Naive thymus-derived CD8-positive, alpha-beta T cell (primary cell): Measurements from ENCODE around the gene SIRT4. TPM values are rescaled to one million over a fixed set of nuclear protein-coding genes. Genes with fewer than 3 reads are reported as not detected.
A peak's percentile ranks its signal among the peaks of the same experiment; 100 is the strongest.

Experiments used
- ATAC-seq, 2 donors: fragments of 150-1000 bp; cut with Tn5 transposase in 1 of 2; sonication (Bioruptor Pico), chemical (Tn5 transposase) in 1 of 2; 1 replicate in 1 of 2; 2 replicates in 1 of 2; pipeline ENCODE4 v1.10.0; 2021; ENCODE audit warnings: mild to moderate bottlenecking in 2 of 2, moderate library complexity in 2 of 2
- POLR2A ChIA-PET: fragments of 350-600 bp; sonication (Branson Sonifier 250); formaldehyde crosslinking; loops from one replicate; lab custom pipeline; 2021; ENCODE audit warnings: antibody characterized with exemption; lab: Charles Lee
- DNase-seq, 10 donors: peaks; one replicate each; pipeline versions ENCODE4 v3.0.0 to v3.0.0-alpha.2; 2020 to 2022
- H3K27ac Mint-ChIP-seq, 10 donors: one replicate each; pipeline ENCODE4 v1.8.0; 2020 to 2022; ENCODE audit warnings: mild to moderate bottlenecking in 10 of 10, mixed read lengths in 10 of 10, moderate library complexity in 4 of 10, inconsistent platforms in 1 of 10
- H3K27me3 Mint-ChIP-seq, 5 donors: one replicate each; pipeline ENCODE4 v1.8.0; 2021 to 2022; ENCODE audit warnings: mixed read lengths in 5 of 5
- H3K36me3 Mint-ChIP-seq, 3 donors: one replicate each; pipeline ENCODE4 v1.8.0; 2020 to 2022; ENCODE audit warnings: mixed read lengths in 3 of 3, mild to moderate bottlenecking in 2 of 3, inconsistent platforms in 1 of 3
- H3K4me1 Mint-ChIP-seq, 4 donors: one replicate each; pipeline ENCODE4 v1.8.0; 2021 to 2022; ENCODE audit warnings: mixed read lengths in 4 of 4
- H3K4me3 Mint-ChIP-seq, 10 donors: one replicate each; pipeline ENCODE4 v1.8.0; 2020 to 2022; ENCODE audit warnings: mild to moderate bottlenecking in 10 of 10, mixed read lengths in 10 of 10, moderate library complexity in 6 of 10, inconsistent platforms in 1 of 10
- H3K9me3 Mint-ChIP-seq, 9 donors: one replicate each; pipeline ENCODE4 v1.8.0; 2020 to 2022; ENCODE audit warnings: mixed read lengths in 9 of 9, mild to moderate bottlenecking in 3 of 9, inconsistent platforms in 1 of 9, moderate library complexity in 1 of 9
- polyA plus RNA-seq, 3 donors: library from polyadenylated mRNA; unstranded; fragments of 300-500 nt; fragmentation: Illumina TruSeq; gene quantifications; one replicate each; pipeline ENCODE4 v1.2.3, GENCODE V29; 2021
- total RNA-seq, 8 experiments: library from RNA in 2 of 8; stranded (reverse) in 2 of 8; gene quantifications; one replicate each; pipeline ENCODE4 v1.2.3 and lab custom pipeline; 2021 to 2026

Gene SIRT4
- total and polyA plus RNA-seq, 5 experiments from 2014 or later: 1.9 to 4.1 (median 2.4) TPM

- Mint-ChIP-seq H3K36me3 (no peaks in the 10 kb centered on the region), H3K4me3 (peak overlapping the region in 5 of 10 donors; percentile 10 to 67 (median 26)), H3K27me3 (peaks cover 33 to 95% (median 67%) of the 10 kb centered on the region in 5 donors), H3K9me3 (no peaks in the 10 kb centered on the region), H3K27ac (peak overlapping the region in 1 of 10 donors; percentile 84), H3K4me1 (peaks cover 7 to 11% (median 7%) of the 10 kb centered on the region in 4 donors)
- DNase-seq (peak in 6 of 10 donors; percentile 8 to 38 (median 24)), ATAC-seq (peak; percentile 68 to 70)
- POLR2A ChIA-PET: no interaction called here
These were observed 59.5 kb downstream of the SIRT4 start for GRCh38 chr12:120361506-120362208.

Other genes with a start within 250 kb of the SIRT4 start
- 10 to 100 TPM; 49.8 to 51.6 TPM for gene RAB35, start 185.6 kb upstream of the SIRT4 start, total RNA-seq
- gene RAB35, start 185.6 kb upstream of the SIRT4 start, polyA plus RNA-seq: 10 to 100 TPM; 10.2 to 14.1 (median 12.6) TPM
- gene GCN1, start 107.6 kb upstream of the SIRT4 start, total RNA-seq: 100 to 1,000 TPM; 132 to 133 TPM
- gene GCN1, start 107.6 kb upstream of the SIRT4 start, polyA plus RNA-seq: 10 to 100 TPM; 14.9 to 28.3 (median 23.8) TPM
- 1,000 to 10,000 TPM; 1,511 to 1,568 TPM for gene RPLP0, start 101.2 kb upstream of the SIRT4 start, total RNA-seq
- 1,000 to 10,000 TPM; 1,821 to 2,320 (median 1,964) TPM for gene RPLP0, start 101.2 kb upstream of the SIRT4 start, polyA plus RNA-seq
- 10 to 100 TPM; 93.9 to 96.6 TPM for gene PXN, start 36.6 kb upstream of the SIRT4 start, total RNA-seq
- gene PXN, start 36.6 kb upstream of the SIRT4 start, polyA plus RNA-seq: 10 to 100 TPM; 64.3 to 95.6 (median 80.4) TPM
- 1,000 to 10,000 TPM; 4,355 to 8,006 TPM for gene RNU4-2, start 10.4 kb upstream of the SIRT4 start, total RNA-seq
- 10 to 100 TPM in 1 of 3 donors, not detected in 2; 79.6 TPM for gene RNU4-2, start 10.4 kb upstream of the SIRT4 start, polyA plus RNA-seq
- 100 to 1,000 TPM; 519 to 934 TPM for gene RNU4-1, start 9.1 kb upstream of the SIRT4 start, total RNA-seq
- gene RNU4-1, start 9.1 kb upstream of the SIRT4 start, polyA plus RNA-seq: not detected
- not detected for gene PLA2G1B, start 25.5 kb downstream of the SIRT4 start, total RNA-seq
- under 1 TPM; 0.40 to 0.77 (median 0.75) TPM for gene PLA2G1B, start 25.5 kb downstream of the SIRT4 start, polyA plus RNA-seq
- gene MSI1, start 66.8 kb downstream of the SIRT4 start, total RNA-seq: not detected
- not detected for gene MSI1, start 66.8 kb downstream of the SIRT4 start, polyA plus RNA-seq
- 100 to 1,000 TPM; 131 to 150 TPM for gene COX6A1, start 135.8 kb downstream of the SIRT4 start, total RNA-seq
- 100 to 1,000 TPM; 683 to 799 (median 722) TPM for gene COX6A1, start 135.8 kb downstream of the SIRT4 start, polyA plus RNA-seq
- gene TRIAP1, start 144.1 kb downstream of the SIRT4 start, total RNA-seq: 10 to 100 TPM; 21.9 to 25.3 TPM
- 10 to 100 TPM; 54.1 to 65.2 (median 63.7) TPM for gene TRIAP1, start 144.1 kb downstream of the SIRT4 start, polyA plus RNA-seq
- gene GATC, start 144.1 kb downstream of the SIRT4 start, total RNA-seq: 10 to 100 TPM; 24.1 to 28.0 TPM
- gene GATC, start 144.1 kb downstream of the SIRT4 start, polyA plus RNA-seq: 10 to 100 TPM; 14.6 to 19.2 (median 17.5) TPM
- 100 to 1,000 TPM; 157 to 164 TPM for gene SRSF9, start 167.4 kb downstream of the SIRT4 start, total RNA-seq
- 100 to 1,000 TPM; 181 to 198 (median 191) TPM for gene SRSF9, start 167.4 kb downstream of the SIRT4 start, polyA plus RNA-seq
- 10 to 100 TPM; 57.0 to 57.8 TPM for gene DYNLL1, start 193.8 kb downstream of the SIRT4 start, total RNA-seq
- gene DYNLL1, start 193.8 kb downstream of the SIRT4 start, polyA plus RNA-seq: 100 to 1,000 TPM; 156 to 192 (median 179) TPM
- gene COQ5, start 226.8 kb downstream of the SIRT4 start, total RNA-seq: 10 to 100 TPM; 24.5 to 25.2 TPM
- gene COQ5, start 226.8 kb downstream of the SIRT4 start, polyA plus RNA-seq: 10 to 100 TPM; 32.8 to 49.1 (median 39.1) TPM
- gene RNF10, start 232.0 kb downstream of the SIRT4 start, total RNA-seq: 100 to 1,000 TPM; 246 to 247 TPM
- gene RNF10, start 232.0 kb downstream of the SIRT4 start, polyA plus RNA-seq: 100 to 1,000 TPM in 1 of 3 donors, 10 to 100 TPM in 2; 84.3 to 119 (median 86.1) TPM